NCI-H774 (cell line): ENCODE results near the gene DNAH7.

ENCODE experiments used
- DNase-seq: peaks from one replicate; lab custom pipeline; 2025; lab: John Stamatoyannopoulos, UW

Gene DNAH7

GRCh38 chr2:195808189-195808588 lies 260.4 kb downstream of the DNAH7 start:
- no peak for DNase-seq

DNA sequence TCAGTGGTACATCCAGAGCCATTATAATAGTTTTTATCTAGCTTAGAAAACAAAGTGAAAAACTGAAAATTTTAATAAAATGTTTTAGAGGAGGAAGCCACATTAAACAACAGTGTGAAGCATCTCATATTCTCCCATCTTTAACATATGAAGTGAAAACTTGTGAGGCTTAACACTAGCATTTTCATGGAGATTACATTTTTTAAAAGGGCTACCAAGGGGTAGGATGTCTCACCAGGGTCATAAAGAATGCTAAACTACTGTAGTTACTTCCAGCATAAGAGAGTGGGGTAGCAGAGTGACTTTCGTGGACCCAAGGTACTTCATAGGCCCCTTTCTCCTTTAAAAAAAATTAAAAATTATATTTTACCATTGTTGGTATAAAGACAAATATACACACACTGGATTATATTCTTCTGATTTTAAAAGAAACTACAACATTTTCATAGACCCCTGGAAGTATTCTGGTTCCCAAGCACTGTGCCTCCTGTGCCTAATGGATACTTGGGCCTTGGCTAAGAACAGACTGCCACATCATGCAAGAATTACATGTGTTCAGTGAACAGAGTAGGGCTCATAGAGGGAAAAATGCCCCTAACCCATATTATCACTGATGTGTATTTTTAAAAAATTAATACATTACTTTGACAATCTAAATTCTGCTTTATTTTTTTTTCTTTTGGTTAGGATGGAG lies 263.2 kb downstream of the DNAH7 start:
- DNase-seq = no peak

DNA sequence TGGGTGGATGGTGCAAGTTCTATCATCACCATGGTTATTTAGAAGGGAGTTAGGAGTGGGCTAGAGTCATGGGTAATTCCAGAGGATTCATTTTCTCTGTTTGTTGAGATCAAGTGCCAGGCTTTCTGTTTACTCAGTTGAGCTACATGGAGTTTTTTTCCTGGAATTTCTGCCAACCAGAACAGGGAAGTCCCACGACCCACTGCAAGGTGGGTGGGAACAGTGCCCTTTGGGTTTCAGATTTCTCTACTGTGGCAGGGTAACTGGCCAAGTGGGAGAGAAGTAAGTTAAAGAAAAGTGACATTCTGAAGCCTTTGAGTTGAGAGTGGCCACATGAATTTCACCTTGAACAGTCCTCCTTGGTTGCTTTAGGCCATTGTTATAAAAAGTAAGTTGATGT lies 272.8 kb downstream of the DNAH7 start:
- DNase-seq = no peak

- no peak for DNase-seq
These were observed 274.8 kb downstream of the DNAH7 start for GRCh38 chr2:195793881-195794280.

DNA sequence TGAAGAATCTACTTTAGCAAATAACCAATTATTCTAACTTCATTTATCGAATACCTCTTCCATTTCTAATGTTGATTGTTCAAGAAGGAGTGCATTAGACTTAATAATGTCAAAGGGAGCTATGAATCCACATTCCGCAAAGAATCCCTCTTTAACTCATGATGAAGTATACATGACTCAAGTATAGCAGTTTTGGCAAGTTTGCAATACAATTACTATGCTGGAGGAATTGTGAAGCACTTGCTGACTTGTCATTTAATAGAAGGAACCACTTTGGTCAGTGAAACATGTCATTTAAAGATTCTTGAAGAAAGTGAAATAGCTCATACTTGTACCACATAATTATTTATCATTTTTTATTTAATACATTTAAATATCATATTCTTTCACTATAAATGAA lies 286.5 kb downstream of the DNAH7 start:
- DNase-seq = no peak

GRCh38 chr2:195779491-195779890 lies 289.1 kb downstream of the DNAH7 start:
- no peak for DNase-seq

DNA sequence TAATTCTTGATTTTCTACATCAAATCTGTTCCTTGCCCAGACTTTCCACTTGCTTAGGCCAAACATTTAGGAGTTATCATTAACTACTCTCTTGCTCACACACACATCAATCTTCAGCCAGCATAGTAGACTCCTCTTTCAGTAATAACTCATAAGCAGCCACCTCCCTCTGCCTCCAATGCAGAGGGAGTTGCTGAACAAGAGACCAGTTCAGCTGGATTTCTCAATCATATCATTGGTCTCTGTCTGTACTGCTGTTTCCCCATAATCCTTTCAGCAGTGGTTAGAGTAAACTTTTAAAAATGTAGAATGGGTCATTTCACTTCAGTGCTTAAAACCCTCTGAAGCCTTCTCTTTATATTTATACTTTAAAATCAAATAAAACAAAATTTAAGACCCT lies 298.7 kb downstream of the DNAH7 start:
- no peak for DNase-seq

DNA sequence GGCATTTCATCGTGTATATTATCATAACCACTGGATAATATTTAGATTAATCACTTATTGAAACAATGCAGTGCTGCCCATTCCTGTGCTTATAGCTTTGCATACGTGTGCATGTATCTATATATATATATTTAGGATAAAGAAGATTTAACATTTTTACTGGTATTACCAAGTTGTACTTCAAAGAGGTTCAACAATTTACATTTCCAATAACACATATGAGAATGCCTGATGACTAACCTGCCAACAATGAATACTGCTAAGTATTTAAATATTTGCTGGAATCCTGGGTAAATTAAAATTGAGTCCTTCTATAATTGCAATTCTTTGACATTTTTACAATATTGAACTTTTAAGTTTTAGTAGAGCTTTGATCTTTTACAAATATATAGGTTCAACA lies 300.2 kb downstream of the DNAH7 start:
- no peak for DNase-seq

DNA sequence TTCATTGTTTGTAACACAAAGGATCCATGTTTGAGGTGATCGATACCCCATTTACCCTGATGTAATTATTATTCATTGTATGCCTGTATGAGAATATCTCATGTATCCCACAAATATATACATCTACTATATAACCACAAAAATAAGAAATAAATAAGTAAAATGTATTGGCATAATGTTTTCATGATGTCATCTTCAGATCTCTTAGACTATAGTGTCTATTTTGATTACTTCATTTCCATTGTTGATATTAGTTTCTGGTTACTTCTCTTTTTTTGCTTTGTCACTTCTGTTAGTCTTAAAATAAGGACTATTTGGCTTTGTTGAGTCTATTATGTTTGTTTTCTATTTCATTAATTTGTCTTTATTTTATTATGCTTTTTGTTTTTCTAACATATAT lies 301.9 kb downstream of the DNAH7 start:
- no peak for DNase-seq

DNA sequence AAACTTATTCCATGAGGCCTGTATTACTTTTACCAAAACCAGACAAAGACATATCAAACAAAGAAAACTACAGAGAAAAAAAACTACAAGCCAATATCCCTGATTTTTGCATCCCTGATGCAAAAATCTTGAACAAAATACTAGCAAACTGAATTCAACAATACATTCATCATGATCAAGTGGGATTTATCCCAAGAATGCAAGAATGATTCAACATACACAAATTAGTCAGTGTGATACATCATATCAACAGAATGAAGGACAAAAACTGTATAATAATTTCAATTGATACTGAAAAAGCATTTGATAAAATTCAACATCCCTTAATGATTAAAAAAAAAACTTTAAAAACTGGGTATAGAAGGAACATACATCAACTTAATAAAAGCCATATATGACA lies 304.8 kb downstream of the DNAH7 start:
- DNase-seq = no peak

DNA sequence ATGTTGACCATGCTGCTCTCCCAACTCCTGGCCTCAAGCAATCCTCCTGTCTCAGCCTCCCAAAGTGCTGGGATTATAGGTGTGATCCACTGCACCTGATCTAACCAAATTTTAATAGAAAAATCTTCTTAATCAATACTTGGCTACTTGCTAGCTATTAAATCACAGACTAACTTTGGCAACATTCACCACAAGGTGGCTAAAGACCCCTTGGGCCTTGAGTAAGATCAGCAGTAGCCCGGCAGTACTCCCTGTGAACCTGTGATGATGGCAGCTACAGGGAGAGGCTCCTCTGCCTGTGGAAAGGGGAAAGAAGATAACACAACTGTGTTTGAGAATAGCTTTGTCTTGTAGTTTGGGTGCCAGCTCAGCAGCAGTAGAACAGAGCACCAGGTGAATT lies 308.8 kb downstream of the DNAH7 start:
- no peak for DNase-seq

- DNase-seq = no peak
These were observed 309.8 kb downstream of the DNAH7 start for GRCh38 chr2:195758846-195759245.

GRCh38 chr2:195756218-195756942 lies 312.3 kb downstream of the DNAH7 start:
- DNase-seq = no peak

DNA sequence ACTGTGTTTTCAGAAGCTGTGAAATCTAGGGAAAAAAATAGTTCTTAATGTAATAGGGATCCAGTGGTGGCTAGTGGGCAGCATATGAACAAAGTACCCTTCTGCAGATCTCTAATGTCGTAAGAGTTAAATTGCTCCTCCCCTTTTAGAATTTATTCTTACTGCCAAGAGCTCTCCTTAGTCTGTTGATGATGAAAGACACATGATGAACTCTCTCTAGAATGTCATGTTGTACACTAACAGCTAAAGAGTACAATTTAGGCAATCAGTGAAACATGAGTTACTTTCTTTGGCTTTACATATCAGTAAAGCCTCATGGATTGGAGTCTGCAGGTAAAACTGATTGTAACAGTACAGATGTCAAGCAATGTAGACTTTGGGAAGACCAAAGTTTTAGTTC lies 327.4 kb downstream of the DNAH7 start:
- no peak for DNase-seq

- DNase-seq = no peak
These were observed 330.9 kb downstream of the DNAH7 start for GRCh38 chr2:195737511-195738325.

- no peak for DNase-seq
These were observed 333.3 kb downstream of the DNAH7 start for GRCh38 chr2:195735347-195735746.

DNA sequence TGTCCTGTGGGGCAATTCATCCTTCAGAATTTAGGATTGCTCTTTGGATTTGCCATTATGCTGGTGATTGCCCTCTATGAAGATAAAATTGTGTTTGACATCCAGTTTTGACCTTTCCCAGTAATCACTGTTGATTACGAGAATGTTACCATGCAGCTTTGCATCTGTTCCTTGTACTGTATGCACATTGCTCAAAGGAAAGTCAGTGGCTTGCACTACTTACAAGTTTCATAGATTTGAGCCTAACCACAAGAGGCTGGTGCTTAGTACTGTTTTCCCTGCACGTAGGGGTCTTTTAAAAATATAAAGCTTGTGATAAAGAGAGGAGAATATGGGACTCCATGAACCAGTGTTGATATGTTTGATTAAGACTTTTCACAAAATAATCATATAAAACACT lies 333.7 kb downstream of the DNAH7 start:
- no peak for DNase-seq

DNA sequence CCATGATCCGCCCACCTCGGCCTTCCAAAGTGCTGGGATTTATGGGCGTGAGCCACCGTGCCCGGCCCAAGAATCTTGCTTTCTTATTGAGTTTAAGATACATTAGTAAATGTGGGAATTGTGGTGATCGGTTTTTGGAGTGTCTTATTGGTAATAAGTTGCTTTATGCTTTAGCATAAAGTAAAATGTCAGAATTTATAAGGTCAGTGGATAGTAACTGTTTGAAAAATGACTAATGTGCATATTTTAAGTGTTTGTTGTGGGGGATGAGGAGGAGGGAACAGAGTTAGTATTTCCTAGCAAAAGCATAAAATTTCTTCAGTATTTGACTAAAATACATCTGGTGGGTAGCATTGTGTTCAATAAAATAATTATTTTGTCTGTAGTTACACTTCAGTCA lies 334.2 kb downstream of the DNAH7 start:
- no peak for DNase-seq

GRCh38 chr2:195733831-195734230 lies 334.8 kb downstream of the DNAH7 start:
- no peak for DNase-seq

DNA sequence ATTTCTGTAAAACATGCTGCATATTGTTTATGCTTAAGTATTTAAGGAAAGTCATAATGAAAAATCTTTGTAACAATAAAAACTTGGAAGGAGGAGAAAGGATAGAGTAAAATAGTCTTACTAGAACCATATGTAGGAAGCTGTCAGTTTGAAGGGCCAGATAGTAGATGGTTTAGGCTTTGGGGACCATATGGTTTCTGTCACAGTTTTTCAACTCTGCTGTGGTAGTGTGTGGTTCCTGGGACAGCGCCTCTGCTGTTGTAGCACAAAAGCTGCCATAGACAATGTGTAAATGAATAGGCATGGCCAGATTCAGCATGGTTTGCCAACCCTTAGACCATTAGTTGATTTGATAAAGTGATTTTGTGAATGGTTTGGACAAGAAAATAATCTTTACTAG lies 336.1 kb downstream of the DNAH7 start:
- no peak for DNase-seq

DNA sequence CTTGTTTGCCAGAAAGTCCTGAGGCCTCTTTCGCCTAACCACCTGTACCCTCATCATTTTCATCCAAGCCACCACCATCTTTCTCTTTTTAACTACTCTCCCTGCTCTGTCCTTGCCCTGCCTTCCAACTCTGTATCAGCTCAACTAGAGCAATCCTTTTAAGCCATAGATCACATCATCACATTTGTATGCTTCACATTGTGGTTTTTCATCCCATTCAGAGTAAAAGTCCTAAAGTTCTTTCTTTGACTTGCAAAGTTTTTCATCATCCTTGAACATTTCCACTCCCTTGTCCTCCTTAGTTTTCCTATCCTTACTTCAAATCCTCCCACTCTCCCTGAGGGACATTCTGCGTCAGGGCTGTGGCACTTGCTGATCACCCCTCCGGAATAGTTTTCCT lies 337.7 kb downstream of the DNAH7 start:
- DNase-seq = no peak

DNA sequence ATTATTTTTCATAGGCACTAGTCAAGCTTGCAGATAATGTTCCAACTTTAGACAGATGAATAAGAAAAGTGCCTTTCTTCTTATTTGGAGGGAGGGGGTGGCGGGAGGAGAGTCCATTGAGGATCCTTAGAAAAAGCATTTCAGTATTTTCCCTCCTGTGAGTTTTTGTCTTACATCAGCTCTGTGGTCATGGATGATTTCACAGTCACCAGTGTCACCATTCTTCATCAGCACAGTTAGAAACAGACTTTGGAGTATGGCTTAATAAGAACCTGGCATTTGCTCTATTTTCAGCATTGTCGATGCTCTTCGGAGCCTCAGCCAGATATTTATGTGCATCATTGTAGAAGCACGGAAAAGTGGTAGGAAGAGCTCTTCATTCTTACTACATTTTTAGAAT lies 341.5 kb downstream of the DNAH7 start:
- no peak for DNase-seq

- DNase-seq = no peak
These were observed 346.6 kb downstream of the DNAH7 start for GRCh38 chr2:195722075-195722474.
